NCI-H1694 treated with DMSO at 0.1 percent for 48 hours (cell line): ENCODE results near the gene MYADM.

Experiments used
- DNase-seq: peaks from one replicate; lab custom pipeline; 2025; lab: John Stamatoyannopoulos, UW

MYADM gene

DNA sequence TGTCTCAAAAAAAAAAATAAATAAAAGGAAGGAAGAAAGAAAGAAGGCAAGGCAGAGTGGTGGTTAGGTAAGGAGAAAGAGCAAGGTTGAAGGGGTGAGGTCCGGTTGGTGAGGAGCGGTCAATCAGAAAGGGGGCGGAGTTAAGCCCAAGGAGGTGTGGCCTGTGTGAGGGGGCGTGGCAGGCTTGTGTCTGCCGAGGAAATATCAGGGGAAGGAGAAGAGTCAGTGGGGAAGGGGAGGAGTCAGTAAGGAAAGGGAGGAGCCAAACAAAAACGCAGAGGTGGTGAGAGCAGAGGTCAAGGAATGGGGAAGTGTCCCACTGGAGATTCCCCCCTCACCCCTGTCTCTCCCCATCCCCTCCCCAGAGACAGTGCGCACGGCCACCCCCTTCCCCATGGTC is 47.3 kb downstream of the MYADM start:
- DNase-seq, result no peak

DNA sequence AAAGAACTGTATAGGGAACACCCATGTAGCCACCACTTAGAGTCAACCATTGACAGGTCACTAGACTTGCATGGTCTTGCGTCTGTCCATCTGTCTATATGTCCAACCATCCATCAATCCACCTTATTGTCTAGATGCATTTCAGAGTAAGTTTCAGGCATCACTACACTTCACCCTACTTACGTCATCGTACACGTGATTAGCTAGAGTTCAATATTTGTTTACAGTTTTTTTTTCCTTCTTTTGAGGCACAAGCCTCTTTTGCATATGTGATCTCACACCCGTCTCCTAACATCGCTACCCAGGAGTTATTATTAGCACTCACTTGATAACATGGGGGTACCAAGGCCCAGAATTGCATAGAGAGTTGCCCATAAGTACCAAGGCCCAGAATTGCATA is 48.3 kb downstream of the MYADM start:
- no peak for DNase-seq

DNA sequence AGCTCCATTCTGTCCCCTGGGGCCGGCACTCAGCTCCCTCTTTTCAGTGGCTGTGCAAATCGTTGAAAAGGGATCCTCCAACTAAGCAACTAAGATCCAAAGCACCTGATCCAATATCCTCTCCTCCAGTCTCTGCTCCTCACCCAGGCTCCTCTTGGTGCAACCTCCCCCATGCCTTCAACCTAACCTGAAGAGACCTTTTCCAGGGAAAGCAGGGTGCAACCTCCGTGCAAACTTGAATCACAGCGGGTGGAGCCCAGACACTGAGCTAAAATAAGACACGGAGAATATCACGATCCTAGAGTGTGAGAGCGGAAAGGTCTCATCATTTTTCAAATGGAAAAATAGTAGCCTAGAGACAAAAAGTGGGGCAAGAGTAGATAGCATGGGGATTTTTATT is 49.7 kb downstream of the MYADM start:
- no peak for DNase-seq
